Mucosa of gallbladder (tissue), 1 donor: ENCODE measurements around the gene NFATC1. TPM values are rescaled to one million over a fixed set of nuclear protein-coding genes. Genes with fewer than 3 reads are reported as not detected.
"Not testable (repeated sequence)": the region's sequence is repeated elsewhere in the genome, so short reads cannot be mapped to it uniquely, and the experiment has no call there.

Experiments used
- DNase-seq: peaks from one replicate; pipeline ENCODE4 v3.0.0-alpha.2; 2020; ENCODE audit warnings: low spot score
- total RNA-seq: library from RNA; stranded (reverse); gene quantifications from one replicate; pipeline ENCODE4 v1.2.1, GENCODE V29; 2021
- donor health status: DM: no; HTN: no; CAD: no.

Gene NFATC1
- total RNA-seq, 1 donor from 2014 or later = 7.4 TPM

DNA sequence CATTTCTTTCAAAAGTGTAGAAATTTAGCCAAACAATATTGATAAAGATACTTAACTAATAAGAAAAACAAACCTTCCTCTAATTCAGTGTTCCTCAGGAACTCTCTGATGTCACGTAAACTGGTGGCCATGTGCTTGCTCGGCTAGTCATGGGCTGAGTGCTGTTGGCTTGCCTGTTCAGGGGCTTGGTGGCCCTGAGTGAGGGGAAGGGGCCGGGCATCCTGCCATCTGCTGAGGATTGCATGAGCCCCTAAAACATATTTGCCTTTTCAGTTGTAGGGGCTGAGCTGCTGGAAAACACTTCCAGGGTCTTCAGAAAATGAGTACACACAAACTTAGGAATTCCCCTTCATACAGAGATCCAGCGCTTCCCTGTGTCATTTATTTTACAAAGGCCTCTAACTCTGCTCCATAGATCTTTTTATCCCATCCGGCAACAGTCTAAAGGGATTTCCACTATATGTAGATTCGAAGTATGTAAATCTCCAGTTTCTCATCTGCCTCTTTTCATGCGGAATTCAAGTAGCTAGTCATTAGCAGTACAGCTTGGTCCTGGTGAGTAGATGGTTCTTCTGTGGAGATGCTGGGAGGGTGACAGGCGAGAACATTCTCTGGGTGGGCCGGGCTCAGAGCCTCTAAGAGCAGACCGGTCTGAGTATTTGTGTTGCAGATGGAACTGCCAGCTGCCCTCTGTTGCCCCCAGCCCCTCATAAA is 20.1 kb upstream of the NFATC1 start:
- no peak for DNase-seq

DNA sequence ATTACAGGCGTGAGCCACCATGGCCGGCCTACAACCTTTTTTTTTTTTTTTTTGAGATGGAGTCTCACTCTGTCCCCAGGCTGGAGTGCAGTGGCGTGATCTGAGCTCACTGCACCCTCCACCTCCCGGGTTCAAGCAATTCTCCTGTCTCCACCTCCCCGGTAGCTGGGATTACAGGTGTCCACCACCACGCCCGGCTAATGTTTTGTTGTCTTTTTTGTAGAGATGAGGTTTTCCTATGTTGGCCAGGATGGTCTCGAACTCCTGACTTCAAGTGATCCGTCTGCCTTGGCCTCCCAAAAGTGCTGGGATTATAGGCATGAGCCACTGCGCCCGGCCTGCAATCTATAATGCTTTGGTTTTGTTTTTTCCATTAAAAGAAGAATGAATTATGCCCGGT is 19.1 kb upstream of the NFATC1 start:
- not testable (repeated sequence) for DNase-seq

DNA sequence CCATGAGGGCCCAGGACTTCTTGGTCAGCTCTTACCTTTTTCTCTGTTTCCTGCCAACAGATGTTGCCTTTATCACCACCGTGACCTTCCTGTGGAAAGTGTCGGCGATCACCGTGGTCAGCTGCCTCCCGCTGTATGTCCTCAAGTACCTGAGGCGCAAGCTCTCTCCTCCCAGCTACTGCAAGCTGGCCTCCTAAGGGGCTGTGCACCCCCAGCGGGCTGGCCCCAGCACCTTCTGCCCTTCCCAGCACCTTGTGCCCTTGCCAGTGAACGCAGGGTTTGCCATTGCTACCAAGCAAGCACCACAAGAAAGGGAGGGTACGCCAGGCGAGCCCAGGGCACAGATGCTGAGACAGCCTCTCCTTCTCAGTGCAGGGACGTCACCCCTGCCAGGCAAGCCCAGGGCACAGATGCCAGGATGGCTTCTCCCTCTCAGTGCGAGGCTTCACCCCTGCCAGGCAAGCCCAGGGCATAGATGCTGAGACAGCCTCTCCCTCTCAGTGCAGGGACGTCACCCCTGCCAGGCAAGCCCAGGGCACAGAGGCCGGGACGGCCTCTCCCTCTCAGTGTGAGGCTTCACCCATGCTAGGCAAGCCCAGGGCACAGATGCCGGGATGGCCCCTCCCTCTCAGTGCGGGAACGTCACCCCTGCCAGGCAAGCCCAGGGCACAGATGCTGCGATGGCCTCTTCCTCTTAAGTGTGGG is 18.4 kb upstream of the NFATC1 start:
- no peak for DNase-seq

DNA sequence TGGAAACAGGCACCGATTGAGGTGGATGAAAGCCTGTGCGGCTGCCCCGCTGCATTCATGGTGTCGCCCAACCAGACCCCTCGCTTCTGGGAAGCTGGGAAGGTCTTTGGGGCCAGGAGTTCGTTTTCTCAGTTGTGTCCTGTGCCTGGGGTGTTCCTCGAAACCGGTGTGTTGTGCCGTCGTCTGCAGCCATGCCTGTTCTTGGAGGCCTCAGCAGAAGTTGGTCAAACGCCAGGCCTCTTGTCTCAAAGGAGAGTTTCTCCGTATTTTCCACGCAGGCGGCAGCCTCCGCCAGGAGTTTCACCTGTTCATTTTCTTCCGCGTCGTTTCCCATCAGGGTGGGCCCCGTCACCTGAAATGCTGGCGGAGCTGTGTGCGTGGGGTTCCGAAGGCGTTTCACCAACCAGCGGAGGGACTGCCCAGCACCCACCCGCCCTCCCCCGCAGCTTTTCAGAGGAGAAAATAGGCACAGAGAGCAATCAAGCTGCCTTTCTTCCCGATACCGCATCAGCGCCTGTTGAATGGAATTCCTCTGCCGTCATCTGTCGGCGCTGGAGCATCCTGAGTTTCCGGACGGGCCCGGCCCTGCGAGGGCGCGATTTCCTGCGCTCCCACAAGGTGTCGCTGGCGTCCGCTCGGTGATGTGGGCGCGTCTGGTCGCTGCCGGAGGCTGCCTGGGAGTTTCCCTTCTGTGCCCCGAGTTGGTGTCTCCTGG is 17.0 kb upstream of the NFATC1 start:
- DNase-seq = peak; percentile 79

DNA sequence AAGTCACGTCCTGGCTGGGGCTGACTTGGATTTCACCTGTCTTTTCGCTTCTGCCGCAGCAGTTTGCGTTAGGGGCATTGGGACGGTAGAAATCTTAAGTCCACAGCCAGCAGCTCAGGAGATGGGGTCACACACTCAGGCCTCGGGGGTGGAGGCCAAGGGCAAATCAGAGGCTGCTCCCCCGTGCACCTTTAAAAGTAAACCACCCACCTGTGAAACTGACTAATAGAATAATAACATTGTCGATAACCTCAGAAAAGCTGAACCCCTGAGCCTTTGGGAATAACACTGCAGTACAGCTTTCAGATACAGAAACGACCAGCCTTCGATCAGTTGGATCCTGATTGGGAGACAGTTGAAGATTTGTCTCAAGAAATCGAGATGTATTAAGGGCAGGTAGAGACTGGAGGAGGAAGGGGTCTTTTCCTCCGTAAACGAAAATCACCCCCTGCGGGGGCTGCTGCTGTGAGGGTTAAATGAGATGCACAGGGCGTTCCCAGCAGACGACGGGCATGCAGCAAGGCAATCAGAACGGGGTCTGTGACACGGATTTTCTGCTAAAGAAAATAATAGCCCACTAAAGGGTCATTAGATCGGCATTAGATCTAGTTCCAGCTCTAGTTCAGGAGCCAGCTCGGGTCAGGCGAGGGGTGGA is 16.4 kb upstream of the NFATC1 start:
- no peak for DNase-seq

DNA sequence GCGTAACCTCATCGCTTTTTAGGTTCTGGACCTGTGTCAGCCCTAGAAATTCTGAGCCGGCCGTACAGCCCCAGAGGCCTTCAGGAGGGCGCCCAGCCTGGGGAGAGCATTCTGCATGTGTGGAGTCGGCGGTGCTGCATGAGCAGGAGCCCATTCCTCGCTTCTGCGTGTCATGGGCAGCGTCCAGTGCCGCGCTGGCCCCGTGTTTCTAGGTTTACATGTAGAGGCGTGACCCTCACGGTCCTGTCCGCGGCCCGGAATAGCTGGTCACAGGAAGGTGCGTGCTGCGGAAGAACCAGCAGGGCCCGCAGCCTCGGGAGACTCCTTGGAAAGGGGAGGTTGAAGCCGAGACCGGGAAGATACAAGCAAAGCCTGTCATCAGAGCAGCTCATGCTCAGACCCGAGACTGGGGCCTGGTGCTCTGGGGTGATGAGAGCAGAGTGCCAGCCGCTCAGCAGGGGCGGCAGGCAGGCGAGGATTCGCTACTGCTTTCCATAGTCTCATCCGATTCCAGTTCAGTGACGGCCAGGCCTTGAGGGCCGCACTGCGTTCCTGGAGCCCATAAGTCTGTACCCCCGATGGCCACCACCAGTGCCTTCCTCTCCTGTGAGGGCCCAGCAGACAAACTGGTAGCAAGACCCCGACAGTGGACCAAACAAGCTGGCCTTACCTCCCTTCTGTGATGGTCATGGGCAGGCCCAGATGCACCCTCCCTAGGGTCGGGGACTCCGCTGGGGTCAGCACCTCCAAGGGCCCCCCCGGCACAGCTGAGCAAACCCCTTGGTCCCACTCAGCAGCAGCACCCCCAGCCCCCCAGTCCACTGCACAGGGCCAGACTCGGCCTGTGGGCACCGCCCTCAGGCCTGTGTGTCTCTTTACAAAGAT is 15.6 kb upstream of the NFATC1 start:
- no peak for DNase-seq

DNA sequence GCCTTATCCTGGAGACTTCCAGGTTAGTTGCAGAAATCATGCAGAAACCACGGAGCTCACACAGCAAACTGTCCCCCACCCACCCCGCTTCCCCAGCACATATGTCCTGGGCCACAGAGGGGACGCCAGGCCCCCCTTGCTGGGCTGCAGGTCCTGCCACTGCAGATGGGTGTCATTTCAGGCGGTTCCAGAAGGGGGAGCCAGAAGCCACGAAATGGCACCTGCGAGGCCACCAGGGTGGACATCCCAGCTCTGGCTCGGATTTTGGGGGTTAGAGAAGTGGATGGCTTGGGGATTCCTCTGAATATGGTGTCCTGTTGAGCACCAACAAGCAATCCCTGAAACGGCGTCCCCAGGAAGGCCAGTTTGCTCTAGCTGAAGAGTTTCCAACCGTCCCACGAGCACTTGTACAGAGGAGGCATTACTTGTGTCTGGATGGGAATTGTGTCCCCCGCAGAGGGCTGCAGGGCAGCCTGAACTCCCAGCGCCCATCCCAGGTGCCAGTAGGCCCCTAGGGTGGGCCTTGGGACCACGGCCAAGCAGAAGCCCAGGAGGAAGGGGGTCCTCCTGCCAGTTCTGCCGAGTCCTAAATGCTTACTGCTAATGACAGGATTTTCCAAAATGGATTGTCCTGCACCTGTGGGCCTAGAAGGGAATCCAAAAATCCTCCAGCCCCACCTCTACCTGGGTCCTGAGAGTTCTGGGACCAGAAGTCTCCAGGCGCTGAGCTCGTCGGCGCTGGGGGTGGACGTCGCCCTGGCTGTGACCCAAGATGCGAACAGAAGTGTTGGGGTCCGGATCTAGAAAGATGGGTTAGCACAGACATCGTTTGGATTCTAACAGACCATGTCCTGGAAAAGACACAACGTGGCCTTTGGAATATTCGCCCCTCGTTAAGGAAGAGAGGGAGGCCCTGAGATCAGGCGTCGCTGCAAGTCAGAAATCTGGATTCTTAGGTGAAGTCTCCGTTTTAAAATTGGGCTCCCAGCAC is 14.6 kb upstream of the NFATC1 start:
- DNase-seq = peak; percentile 63

DNA sequence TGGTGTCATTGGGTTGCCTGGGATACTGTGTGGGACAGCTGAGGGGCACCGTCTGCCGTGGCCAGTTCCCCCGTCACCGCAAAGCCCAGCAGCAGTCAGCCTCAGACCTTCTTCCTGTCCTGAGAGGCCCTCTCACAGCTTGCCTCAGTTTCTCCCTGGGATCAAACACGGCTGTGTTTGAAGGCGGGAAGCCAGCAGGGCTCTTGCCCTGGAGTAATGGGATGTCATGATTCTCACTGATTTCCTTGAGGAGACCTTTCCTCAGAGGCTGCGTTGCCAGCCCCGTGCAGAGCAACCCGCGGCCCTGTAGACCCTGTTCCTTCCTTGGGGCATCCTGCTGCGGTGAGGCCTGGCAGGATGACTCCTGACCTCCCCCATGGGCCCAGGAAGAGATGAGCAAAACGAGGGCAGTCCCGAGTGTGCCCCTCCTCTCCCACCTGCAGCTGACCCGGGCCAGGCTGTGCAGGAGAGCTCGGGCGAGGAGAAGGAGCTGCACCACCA is 13.9 kb upstream of the NFATC1 start:
- DNase-seq = no peak

DNA sequence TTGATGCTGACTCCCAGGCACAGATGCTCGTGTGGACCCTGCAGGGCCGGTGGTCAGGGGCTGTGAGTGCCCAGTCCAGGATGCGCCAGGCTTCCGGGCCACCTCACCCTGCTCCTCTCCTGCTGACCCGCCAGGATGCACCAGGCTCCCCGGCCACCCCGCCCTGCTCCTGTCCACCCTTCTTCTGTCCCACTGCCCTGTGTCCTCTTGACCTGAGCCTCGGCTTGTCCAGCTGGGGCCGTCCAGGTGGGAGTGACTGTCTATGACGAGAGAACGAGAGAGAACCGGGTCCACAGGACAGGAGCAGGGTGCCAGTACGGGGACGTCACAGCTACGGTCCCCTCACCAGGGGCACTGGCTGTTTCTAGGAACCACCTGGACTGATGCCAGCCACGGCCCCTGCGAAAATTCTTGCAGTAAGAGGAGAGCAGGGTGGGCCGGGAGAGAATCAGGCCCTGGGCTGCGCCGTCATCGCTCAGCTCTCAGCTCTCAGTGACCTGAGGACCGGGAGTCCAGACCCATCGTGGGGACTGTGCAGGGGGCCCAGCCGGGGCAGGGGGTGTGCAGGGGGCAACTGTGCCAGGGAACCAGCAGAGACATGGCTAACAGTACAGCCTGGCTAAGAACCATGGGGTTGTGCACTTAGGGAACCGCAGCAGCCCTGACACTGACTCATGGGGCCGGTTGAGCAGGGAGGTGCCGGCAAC is 12.9 kb upstream of the NFATC1 start:
- DNase-seq = no peak

DNA sequence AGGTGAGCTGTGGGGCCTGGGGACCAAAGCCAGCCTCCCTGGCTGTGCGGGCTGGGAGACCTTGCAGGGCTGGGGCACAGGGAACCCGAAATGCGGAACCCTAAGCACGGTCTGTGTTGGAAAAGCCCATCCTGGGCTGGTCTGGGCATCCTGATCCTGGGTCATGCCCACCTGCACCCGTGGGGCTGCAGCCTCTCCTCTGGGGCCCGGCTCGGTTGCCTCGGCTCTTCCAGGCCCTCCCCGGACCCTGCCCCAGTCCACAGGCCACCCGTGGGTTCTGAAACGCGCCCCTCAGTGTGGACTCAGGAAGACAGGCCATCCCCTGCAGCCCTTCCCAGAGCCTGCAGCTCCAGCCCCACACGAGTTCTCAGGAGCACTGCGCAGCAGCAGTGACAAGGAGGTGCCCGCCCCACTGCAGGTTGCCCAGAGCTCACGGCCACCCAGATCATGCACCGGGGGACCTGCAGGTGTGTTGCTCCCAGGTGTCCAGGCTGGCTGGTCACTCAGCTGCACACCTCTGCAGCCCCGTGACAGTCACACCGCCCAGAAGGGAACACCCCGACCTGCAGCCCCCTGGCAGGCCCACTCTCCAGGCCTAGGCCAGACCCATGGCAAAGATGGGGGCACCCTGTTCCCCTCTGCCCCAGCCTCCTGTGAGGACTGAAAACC is 12.2 kb upstream of the NFATC1 start:
- DNase-seq = no peak

DNA sequence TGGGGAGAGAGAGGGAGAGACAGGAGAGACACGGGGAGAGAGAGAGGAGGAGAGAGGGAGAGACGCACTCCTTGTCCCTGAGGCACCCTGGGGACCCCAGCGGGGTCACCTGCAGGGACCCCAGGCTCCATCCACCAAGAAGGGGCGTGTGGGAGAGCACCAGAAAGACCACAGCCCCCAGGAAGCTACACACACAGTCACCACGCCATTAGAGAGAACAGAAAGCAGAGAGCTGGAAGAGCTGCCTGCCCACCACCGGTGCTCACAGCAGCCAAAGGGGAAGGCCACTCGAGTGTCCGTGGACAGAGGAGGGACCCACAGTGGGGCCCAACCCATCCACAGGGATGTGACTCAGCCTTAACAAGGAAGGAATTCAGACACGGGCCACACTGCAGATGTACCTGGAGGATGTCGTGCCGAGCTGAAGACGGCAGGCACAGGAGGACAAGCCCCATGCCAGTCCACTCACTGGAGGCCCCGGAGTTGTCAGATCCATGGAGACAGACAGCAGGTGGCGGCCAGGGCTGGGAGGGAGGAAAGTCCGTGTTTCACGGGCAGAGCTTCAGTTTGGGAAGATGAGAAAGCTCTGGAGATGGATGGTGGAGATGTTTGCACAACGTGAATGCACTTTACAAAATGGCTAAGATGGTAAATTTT is 11.5 kb upstream of the NFATC1 start:
- DNase-seq = no peak

DNA sequence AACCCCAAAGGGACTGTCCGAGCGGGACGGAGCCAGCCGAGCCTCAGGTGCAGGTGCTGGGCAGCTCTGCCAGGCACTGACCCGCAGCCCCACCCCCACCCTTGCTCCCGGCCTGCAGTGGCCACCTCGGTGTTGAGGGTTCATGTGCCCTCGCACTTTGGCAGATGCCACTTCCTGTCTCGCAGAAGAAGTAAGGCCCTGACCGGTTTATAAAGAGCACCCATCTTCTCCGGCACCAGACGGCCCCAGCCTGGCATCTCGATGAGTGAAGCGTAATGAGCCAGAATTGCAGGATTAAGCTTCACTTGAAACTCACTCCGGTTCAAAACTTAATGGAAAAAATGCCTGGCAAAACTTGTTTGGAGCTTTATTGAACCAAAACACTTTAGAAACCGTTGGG is 10.9 kb upstream of the NFATC1 start:
- DNase-seq = no peak

DNA sequence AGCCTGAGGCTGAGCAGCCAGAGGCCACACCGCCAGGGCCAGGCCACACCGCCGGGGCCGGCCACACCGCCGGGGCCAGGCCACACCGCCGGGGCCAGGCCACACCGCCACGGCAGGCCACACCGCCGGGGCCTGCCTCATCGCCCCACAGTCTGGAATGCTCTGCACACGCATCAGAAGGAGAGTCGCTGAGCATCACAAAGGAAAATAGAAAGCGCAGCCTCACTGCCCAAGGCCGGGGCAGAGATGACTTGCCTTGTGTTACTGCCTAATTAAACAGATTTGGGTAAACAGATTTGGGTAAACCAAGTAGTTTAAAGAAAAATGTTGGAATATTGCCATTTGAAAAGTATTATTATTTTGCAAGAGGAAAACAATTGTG is 10.4 kb upstream of the NFATC1 start:
- no peak for DNase-seq

DNA sequence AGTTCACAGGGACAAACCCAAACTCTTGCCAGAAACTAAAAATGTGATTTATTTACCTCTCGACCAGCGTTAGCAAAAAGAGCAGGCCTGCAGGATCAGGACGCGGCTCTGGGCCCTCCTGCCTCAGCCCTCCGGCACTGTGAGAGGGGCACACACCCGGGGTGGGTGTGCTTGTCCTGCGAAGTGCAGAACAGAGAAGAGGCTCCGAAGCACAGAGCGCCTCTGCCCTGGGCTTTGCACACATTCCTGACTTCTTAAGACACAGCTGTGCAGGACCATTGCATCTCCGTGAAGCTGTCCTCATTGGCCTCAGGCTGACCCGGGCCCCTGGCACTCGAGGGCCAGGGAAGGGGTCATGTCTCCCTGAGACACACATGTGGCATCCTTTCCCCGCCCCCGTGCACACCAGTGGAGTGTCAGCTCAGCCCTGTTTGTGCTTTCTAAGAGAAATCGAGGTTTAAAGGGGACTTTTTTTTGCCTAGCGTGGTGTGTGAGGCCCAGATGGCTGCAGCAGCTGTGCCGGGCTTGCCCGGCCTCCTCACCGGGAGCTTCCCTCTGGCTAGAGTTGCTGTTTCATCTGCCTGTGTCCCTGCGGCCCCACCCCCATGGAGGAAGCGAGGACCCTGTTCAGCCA is 9.9 kb upstream of the NFATC1 start:
- no peak for DNase-seq

DNA sequence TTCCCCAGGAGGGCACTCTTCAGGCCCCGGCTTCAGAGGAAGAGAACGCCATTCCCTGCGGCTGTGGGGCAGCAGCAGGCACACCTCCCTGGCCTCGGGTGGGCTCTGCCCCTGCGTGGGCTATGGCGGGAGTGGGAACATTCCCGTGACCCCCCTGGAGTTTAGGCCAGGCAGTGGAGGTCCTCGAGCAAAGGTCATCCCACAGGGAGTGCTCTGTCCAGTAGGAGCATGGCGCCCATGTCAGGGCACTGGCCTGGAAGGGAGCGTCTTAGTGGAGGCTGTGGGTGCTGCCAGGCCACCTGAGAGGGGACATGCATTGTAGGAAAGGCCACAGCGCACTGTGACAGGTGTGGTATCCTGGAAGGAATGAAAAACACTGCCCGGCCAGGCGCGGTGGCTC is 9.2 kb upstream of the NFATC1 start:
- DNase-seq = no peak

DNA sequence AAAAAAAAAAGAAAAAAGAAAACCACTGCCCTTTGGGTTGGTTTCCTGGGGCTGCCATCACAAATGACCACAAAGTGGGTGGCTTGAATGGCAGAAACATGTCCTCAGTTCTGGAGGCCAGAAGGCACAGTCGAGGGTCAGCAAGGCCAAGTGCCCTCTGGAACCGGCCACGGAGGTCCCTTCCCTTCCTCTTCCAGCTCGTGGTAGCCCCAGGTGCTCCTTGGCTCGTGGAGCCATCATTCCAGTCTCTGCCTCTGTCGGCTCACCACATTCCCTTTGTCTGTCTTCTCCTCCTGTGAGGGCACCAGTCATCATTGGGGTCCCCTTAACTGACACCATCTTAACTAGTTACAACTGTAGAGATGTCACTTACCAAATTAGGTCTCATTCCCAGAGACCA is 8.5 kb upstream of the NFATC1 start:
- DNase-seq = no peak

DNA sequence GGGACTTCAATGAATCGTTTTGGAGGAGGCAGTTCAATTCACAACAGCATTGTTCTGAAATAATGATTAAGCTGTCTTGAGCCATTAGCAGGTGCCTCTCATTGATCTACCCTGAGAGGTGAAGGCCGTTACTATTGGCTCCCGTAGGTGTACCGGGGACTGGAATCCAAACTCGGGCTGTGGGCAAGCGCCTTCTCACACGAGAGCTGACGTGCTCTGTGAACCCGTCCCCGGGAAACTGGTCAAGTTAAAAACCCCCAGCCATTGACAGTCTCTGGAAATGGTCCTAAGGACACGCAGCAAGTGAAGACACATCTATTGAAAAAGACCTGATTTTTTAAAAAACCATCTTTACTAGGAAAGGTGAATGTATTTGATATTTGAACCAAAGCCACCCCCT is 8.1 kb upstream of the NFATC1 start:
- no peak for DNase-seq

DNA sequence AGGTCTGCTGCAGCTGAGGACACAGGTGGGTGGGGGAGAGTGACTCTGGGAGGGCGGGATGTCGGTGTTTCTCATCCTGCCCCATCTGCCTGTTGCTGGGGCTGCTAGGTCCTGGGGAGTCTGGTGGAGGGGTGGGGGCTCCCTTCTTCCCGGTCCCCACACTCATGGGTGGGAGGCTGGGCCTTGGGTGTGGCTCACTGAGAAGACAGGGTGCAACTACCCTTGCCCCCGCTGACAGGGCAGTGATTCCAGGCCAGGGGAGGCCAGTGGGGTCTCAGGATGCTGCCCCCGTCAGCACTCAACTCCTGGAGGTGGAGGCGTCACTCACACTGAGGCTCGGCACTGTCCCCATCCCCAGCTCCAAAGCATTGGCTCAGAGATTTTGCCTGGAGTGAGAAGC is 7.7 kb upstream of the NFATC1 start:
- no peak for DNase-seq
